Sigmoid colon (tissue), 4 donors: ENCODE measurements around the gene PLA2G4F.

ENCODE experiments used
- CTCF ChIP-seq, 4 experiments: fragments of 450-650 bp in 3 of 4; fragments of 200-600 bp in 1 of 4; IDR thresholded peaks; one replicate each; pipeline ENCODE4 v1.5.1; 2016 to 2019; ENCODE audit warnings: antibody characterized with exemption in 4 of 4, mild to moderate bottlenecking in 3 of 4, moderate library complexity in 2 of 4
- POLR2A ChIP-seq, 2 donors: fragments of 450-650 bp; IDR thresholded peaks; one replicate each; pipeline ENCODE4 v1.6.1; 2016; ENCODE audit warnings: antibody characterized with exemption in 2 of 2, mild to moderate bottlenecking in 2 of 2, moderate library complexity in 2 of 2
- POLR2AphosphoS5 ChIP-seq, 4 donors: sonication (generic); formaldehyde crosslinking; IDR thresholded peaks; one replicate each; pipeline ENCODE4 v1.6.1; 2017; ENCODE audit warnings: antibody characterized with exemption in 4 of 4

- no peak for TF ChIP-seq CTCF (IDR thresholded peaks at IDR 0.05)
- no peak for TF ChIP-seq POLR2AphosphoS5 (IDR thresholded peaks at IDR 0.05)
- no peak for TF ChIP-seq POLR2A (IDR thresholded peaks at IDR 0.05)
Observed at GRCh38 chr15:42178056-42178455, 21.6 kb upstream of the PLA2G4F start.
